Measurements from ENCODE around the gene C2CD2. TPM values are rescaled to one million over a fixed set of nuclear protein-coding genes. Genes with fewer than 3 reads are reported as not detected.
A peak's percentile ranks its signal among the peaks of the same experiment; 100 is the strongest.

Gene C2CD2
- total and polyA plus RNA-seq, 10 of the 15 experiments (the other 5 are each of a cell fraction or from before 2014, with no cell fraction given): 2.2 to 30.9 (median 9.9) TPM

GRCh38 chr21:41951876-41952567 lies 1.8 kb downstream of the C2CD2 start:
- 98% methylated on average over 5 of the region's 5 CpGs for WGBS (ENCODE audit: insufficient coverage, insufficient replicate concordance, low lambda C conversion rate, missing lambda C conversion rate)
- POLR2A ChIA-PET: interaction anchor here (0.5 to 1.3 kb wide), 9 partner anchors 10 to 82 kb away, joined by 3 to 7 read pairs (median 4); no protein-coding TSS in a partner anchor
- H3K9me3 ChIP-seq (replicated peaks; ENCODE audit: control insufficient read depth, insufficient read depth, low read length): no peaks in the 10 kb centered on the region
- no peak overlapping the region for H2AFZ ChIP-seq (ENCODE audit: control insufficient read depth, low read depth, low read length)
- no peak for TF ChIP-seq BCLAF1 (IDR thresholded peaks at IDR 0.05)
- no peak for TF ChIP-seq FOXK2 (IDR thresholded peaks at IDR 0.05)
- TF ChIP-seq NR2F1 (conservative IDR thresholded peaks at IDR 0.05): peak; percentile 36
- peak overlapping the region; percentile 73 for H3K9ac ChIP-seq (ENCODE audit: control insufficient read depth, insufficient read depth, low read length)
- no peak for ATAC-seq
- 0 out of 2 replicates have a peak overlapping the region, but pooled peaks have one; percentile 18 for H3K27ac ChIP-seq (ENCODE audit: control insufficient read depth, insufficient read depth)
- no peaks in the 10 kb centered on the region for H3K27me3 ChIP-seq (replicated peaks in 1 of 2; ENCODE audit: control insufficient read depth in 2 of 2, insufficient read depth in 2 of 2, low read length in 1 of 2)
- H3K79me2 ChIP-seq (ENCODE audit: control insufficient read depth, insufficient read depth, low read length): peaks cover 46% of the 10 kb centered on the region
- CTCF ChIA-PET: interaction anchor here (0.5 to 1.7 kb wide), 7 partner anchors 9 to 156 kb away, joined by 3 to 4 read pairs (median 3); no protein-coding TSS in a partner anchor
- RAD21 ChIA-PET (ENCODE audit: unreplicated experiment): interaction anchor here (0.5 to 2.0 kb wide), 7 partner anchors 13 to 669 kb away, joined by 3 to 7 read pairs (median 4); no protein-coding TSS in a partner anchor
- SMC1A ChIA-PET (ENCODE audit: uncharacterized antibody, unreplicated experiment): interaction anchor here (0.9 to 2.1 kb wide), 10 partner anchors 24 to 175 kb away, joined by 3 to 25 read pairs (median 4); no protein-coding TSS in a partner anchor
- intact Hi-C loops (cut with micrococcal nuclease; ENCODE audit: unreplicated experiment): loop anchor here (5.0 kb wide), 2 partner anchors 50 to 110 kb away; no protein-coding TSS in a partner anchor
- BruUV-seq (replicated peaks): no TSS peak
- H3K4me1 ChIP-seq (ENCODE audit: control insufficient read depth, insufficient read depth, low read length): peaks cover 36% of the 10 kb centered on the region
- in situ Hi-C loops (cut with MboI): no loop called here
- H4K20me1 ChIP-seq (ENCODE audit: control insufficient read depth, insufficient read depth): no peaks in the 10 kb centered on the region
- FAIRE-seq: no peak
- no peak for DNase-seq (ENCODE audit: low read depth, low spot score)
- H3K36me3 ChIP-seq (ENCODE audit: control insufficient read depth in 2 of 2, insufficient read depth in 2 of 2, low read length in 1 of 2): no peaks in the 10 kb centered on the region
- peak overlapping the region; percentile 93 for H3K4me2 ChIP-seq (ENCODE audit: control insufficient read depth, insufficient read depth)
- H3K4me3 ChIP-seq: peak overlapping the region; percentile 78

Data from GM12878 (cell line).